ENCODE data around the gene SLC25A51.
A peak's percentile ranks its signal among the peaks of the same experiment; 100 is the strongest.
"Not testable (repeated sequence)": the region's sequence is repeated elsewhere in the genome, so short reads cannot be mapped to it uniquely, and the experiment has no call there.

The SLC25A51 gene

DNA sequence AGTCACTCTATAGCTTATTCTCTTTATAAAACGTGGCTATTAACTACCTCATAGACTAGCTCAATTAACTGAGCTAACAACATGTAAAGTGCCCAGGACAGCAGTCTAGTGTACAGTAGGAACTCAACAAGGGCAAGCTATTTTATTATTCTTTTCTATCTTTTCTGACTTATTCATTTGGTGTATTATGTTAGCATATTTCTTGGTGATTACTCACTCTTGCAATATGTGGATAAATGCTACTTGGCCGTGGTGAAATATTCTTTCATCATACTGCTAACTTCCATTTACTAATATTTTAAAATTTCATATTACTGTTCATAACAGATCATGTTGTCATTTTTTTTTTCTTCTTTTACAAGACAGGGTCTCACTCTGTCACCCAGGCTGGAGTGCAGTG is 4.9 kb downstream of the SLC25A51 start:
- H3K27me3 ChIP-seq (ENCODE audit: insufficient read depth, poor library complexity, severe bottlenecking), result no peaks in the 10 kb centered on the region
- DNase-seq (ENCODE audit: low spot score) (no peak), ATAC-seq (ENCODE audit: low read depth) (no peak)
- H3K27ac ChIP-seq (ENCODE audit: poor library complexity, severe bottlenecking), result no peak overlapping the region
- TF ChIP-seq, protein P1, sequence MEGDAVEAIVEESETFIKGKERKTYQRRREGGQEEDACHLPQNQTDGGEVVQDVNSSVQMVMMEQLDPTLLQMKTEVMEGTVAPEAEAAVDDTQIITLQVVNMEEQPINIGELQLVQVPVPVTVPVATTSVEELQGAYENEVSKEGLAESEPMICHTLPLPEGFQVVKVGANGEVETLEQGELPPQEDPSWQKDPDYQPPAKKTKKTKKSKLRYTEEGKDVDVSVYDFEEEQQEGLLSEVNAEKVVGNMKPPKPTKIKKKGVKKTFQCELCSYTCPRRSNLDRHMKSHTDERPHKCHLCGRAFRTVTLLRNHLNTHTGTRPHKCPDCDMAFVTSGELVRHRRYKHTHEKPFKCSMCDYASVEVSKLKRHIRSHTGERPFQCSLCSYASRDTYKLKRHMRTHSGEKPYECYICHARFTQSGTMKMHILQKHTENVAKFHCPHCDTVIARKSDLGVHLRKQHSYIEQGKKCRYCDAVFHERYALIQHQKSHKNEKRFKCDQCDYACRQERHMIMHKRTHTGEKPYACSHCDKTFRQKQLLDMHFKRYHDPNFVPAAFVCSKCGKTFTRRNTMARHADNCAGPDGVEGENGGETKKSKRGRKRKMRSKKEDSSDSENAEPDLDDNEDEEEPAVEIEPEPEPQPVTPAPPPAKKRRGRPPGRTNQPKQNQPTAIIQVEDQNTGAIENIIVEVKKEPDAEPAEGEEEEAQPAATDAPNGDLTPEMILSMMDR (IDR thresholded peaks at IDR 0.05; ENCODE audit: poor library complexity, severe bottlenecking), result no peak
- no peaks in the 10 kb centered on the region for H3K9me3 ChIP-seq (ENCODE audit: severe bottlenecking)
- peaks cover 68% of the 10 kb centered on the region for H3K36me3 ChIP-seq (ENCODE audit: low read depth)
- no peak overlapping the region for H3K4me3 ChIP-seq (ENCODE audit: severe bottlenecking)
- peaks cover 5% of the 10 kb centered on the region for H3K4me1 ChIP-seq (ENCODE audit: insufficient read depth, poor library complexity, severe bottlenecking)

GRCh38 chr9:37897665-37898064 is 6.3 kb downstream of the SLC25A51 start:
- H3K4me3 ChIP-seq (ENCODE audit: severe bottlenecking), result no peak overlapping the region
- no peaks in the 10 kb centered on the region for H3K27me3 ChIP-seq (ENCODE audit: insufficient read depth, poor library complexity, severe bottlenecking)
- H3K9me3 ChIP-seq (ENCODE audit: severe bottlenecking), result no peaks in the 10 kb centered on the region
- ATAC-seq (ENCODE audit: low read depth), result 0 out of 3 replicates have a peak, but pooled peaks have one; percentile 19
- H3K27ac ChIP-seq (ENCODE audit: poor library complexity, severe bottlenecking), result no peak overlapping the region
- TF ChIP-seq, protein P1 (IDR thresholded peaks at IDR 0.05; ENCODE audit: poor library complexity, severe bottlenecking), result no peak
- H3K4me1 ChIP-seq (ENCODE audit: insufficient read depth, poor library complexity, severe bottlenecking), result peaks cover 5% of the 10 kb centered on the region
- no peak for DNase-seq (ENCODE audit: low spot score)
- H3K36me3 ChIP-seq (ENCODE audit: low read depth), result peaks cover 82% of the 10 kb centered on the region

DNA sequence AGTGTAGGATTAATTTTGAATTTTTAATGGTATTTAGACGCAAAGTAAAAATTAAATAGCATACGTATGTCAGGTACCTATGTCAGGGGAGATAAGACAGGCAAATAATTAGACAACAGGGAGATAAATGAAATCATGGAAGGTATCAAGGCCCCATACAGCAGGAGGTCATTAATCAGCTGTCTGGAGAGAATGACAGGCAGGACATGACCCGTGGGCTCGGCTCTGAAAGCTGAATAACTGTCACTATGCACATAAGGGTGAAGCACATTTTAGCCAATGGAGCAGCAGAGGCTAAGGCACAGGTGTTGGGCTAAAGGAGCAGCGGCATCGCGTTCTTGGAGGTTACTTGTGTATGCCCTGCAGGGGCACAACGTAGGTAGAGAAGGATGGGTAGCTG is 11.9 kb downstream of the SLC25A51 start:
- H3K27me3 ChIP-seq (ENCODE audit: insufficient read depth, poor library complexity, severe bottlenecking), result no peaks in the 10 kb centered on the region

GRCh38 chr9:37891042-37891441 is 12.9 kb downstream of the SLC25A51 start:
- H3K27ac ChIP-seq (ENCODE audit: poor library complexity, severe bottlenecking); H3K4me1 ChIP-seq (ENCODE audit: insufficient read depth, poor library complexity, severe bottlenecking); H3K27me3 ChIP-seq (ENCODE audit: insufficient read depth, poor library complexity, severe bottlenecking); ATAC-seq (ENCODE audit: low read depth); H3K4me3 ChIP-seq (ENCODE audit: severe bottlenecking); H3K9me3 ChIP-seq (ENCODE audit: severe bottlenecking); DNase-seq (ENCODE audit: low spot score): not testable (repeated sequence)
- H3K36me3 ChIP-seq (ENCODE audit: low read depth), result peaks cover 69% of the 10 kb centered on the region

More for the DNA sequence above, 11.9 kb downstream of the SLC25A51 start:
- Histone ChIP-seq H3K4me1 (ENCODE audit: insufficient read depth, poor library complexity, severe bottlenecking) (no peaks in the 10 kb centered on the region), H3K27ac (ENCODE audit: poor library complexity, severe bottlenecking) (no peak overlapping the region), H3K4me3 (ENCODE audit: severe bottlenecking) (no peak overlapping the region), H3K36me3 (ENCODE audit: low read depth) (peaks cover 75% of the 10 kb centered on the region), H3K9me3 (ENCODE audit: severe bottlenecking) (no peaks in the 10 kb centered on the region)
- TF ChIP-seq, protein P1 (IDR thresholded peaks at IDR 0.05; ENCODE audit: poor library complexity, severe bottlenecking), result no peak
- DNase-seq (ENCODE audit: low spot score), result no peak
- ATAC-seq (ENCODE audit: low read depth), result no peak

GRCh38 chr9:37889536-37889935 is 14.4 kb downstream of the SLC25A51 start:
- Histone ChIP-seq H3K4me3 (ENCODE audit: severe bottlenecking) (no peak overlapping the region), H3K36me3 (ENCODE audit: low read depth) (peaks cover 61% of the 10 kb centered on the region), H3K4me1 (ENCODE audit: insufficient read depth, poor library complexity, severe bottlenecking) (no peaks in the 10 kb centered on the region), H3K27me3 (ENCODE audit: insufficient read depth, poor library complexity, severe bottlenecking) (no peaks in the 10 kb centered on the region), H3K9me3 (ENCODE audit: severe bottlenecking) (no peaks in the 10 kb centered on the region), H3K27ac (ENCODE audit: poor library complexity, severe bottlenecking) (no peak overlapping the region)
- ATAC-seq (ENCODE audit: low read depth), result no peak
- TF ChIP-seq, protein P1 (IDR thresholded peaks at IDR 0.05; ENCODE audit: poor library complexity, severe bottlenecking), result no peak
- DNase-seq (ENCODE audit: low spot score), result no peak

DNA sequence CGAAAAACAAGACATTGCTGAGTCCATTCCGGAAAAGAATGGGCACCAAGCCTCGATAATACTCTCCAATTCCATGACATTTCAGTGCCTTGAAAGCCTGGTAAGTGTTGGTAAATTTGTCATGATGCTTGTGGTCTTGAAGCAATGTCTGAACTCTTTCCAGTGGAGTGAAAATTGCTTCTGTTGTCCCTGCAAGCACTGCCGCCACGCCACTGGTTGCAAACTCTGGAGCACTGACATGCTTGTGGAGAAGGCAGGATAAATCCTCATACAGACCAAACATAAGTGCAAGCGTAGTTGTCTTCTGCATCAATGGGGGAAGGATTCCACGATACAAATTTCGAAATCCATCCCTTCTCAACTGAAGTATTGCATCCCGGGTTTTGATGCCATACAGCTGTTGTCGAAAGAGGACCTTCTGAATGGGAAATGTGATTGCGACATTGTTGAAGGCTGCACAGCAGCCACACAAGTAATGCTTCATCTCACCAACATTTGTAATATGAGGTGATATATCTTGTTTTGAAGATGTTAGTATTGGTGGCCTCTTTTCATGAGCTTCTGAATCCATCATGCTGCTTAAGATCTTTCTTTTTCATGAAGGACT is 15.8 kb downstream of the SLC25A51 start:
- not testable (repeated sequence) for H3K4me1 ChIP-seq (ENCODE audit: insufficient read depth, poor library complexity, severe bottlenecking); H3K27me3 ChIP-seq (ENCODE audit: insufficient read depth, poor library complexity, severe bottlenecking); H3K27ac ChIP-seq (ENCODE audit: poor library complexity, severe bottlenecking); H3K4me3 ChIP-seq (ENCODE audit: severe bottlenecking); H3K9me3 ChIP-seq (ENCODE audit: severe bottlenecking); DNase-seq (ENCODE audit: low spot score); ATAC-seq (ENCODE audit: low read depth)
- peaks cover 50% of the 10 kb centered on the region for H3K36me3 ChIP-seq (ENCODE audit: low read depth)
